ENCODE measurements around the gene ZC3H14.

The ZC3H14 gene

GRCh38 chr14:88605594-88605993 lies 42.8 kb downstream of the ZC3H14 start:
- ChIA-PET CTCF (interaction anchor here (1.3 to 1.6 kb wide), 2 partner anchors 8 to 11 kb away, joined by 3 to 6 read pairs; no protein-coding TSS in a partner anchor), POLR2A (no interaction called here)
- no peak for DNase-seq (ENCODE audit: low read depth, low spot score)
- no peak for TF ChIP-seq CTCF (IDR thresholded peaks at IDR 0.05; ENCODE audit: insufficient read depth, low read length, missing control alignments)
- H3K4me3 ChIP-seq (ENCODE audit: low read depth, low read length) = no peak overlapping the region

GRCh38 chr14:88607829-88608228 lies 45.0 kb downstream of the ZC3H14 start:
- POLR2A ChIA-PET = no interaction called here
- no peak overlapping the region for H3K4me3 ChIP-seq (ENCODE audit: low read depth, low read length)

GRCh38 chr14:88611878-88612277 lies 49.0 kb downstream of the ZC3H14 start:
- POLR2A ChIA-PET = no interaction called here
- DNase-seq (ENCODE audit: low read depth, low spot score) = no peak
- H3K4me3 ChIP-seq (ENCODE audit: low read depth, low read length) = no peak overlapping the region
- TF ChIP-seq CTCF (IDR thresholded peaks at IDR 0.05; ENCODE audit: insufficient read depth, low read length, missing control alignments) = no peak
- CTCF ChIA-PET = no interaction called here

More at GRCh38 chr14:88607829-88608228, 45.0 kb downstream of the ZC3H14 start:
- CTCF ChIA-PET = no interaction called here
- DNase-seq (ENCODE audit: low read depth, low spot score) = no peak
- TF ChIP-seq CTCF (IDR thresholded peaks at IDR 0.05; ENCODE audit: insufficient read depth, low read length, missing control alignments) = no peak

GRCh38 chr14:88612981-88613380 lies 50.1 kb downstream of the ZC3H14 start:
- no peak for DNase-seq (ENCODE audit: low read depth, low spot score)
- no peak for TF ChIP-seq CTCF (IDR thresholded peaks at IDR 0.05; ENCODE audit: insufficient read depth, low read length, missing control alignments)
- no peak overlapping the region for H3K4me3 ChIP-seq (ENCODE audit: low read depth, low read length)
- ChIA-PET CTCF (interaction anchor here (1.3 kb wide), 1 partner anchor 8 kb away, joined by 3 read pairs; no protein-coding TSS in a partner anchor), POLR2A (no interaction called here)

DNA sequence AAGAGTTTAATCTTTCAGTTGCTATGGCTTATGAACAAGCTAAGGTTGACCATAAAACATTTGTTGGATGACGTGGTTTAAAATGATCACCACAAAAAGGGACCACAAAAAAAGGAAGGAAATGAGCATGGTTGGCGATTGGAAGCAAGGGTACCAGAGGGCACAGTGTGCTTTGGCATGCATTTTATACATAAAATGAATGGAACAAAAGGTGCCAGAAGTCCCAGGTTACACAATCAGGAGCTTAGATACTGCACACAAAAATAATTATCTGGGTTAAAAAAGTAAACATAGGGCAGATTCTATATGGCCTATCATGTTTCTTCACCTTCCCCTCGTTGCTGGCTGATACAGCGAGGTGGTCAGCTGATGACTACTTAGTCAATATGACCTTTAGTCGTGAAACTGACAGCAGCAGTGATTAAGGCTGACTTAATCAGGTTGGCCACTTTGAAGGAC lies 50.7 kb downstream of the ZC3H14 start:
- CTCF ChIA-PET = interaction anchor here (1.3 kb wide), 1 partner anchor 9 kb away, joined by 3 read pairs; no protein-coding TSS in a partner anchor
- POLR2A ChIA-PET = no interaction called here
- no peak overlapping the region for H3K4me3 ChIP-seq (ENCODE audit: low read depth, low read length)
- TF ChIP-seq CTCF (IDR thresholded peaks at IDR 0.05; ENCODE audit: insufficient read depth, low read length, missing control alignments) = no peak
- no peak for DNase-seq (ENCODE audit: low read depth, low spot score)

- no peak overlapping the region for H3K4me3 ChIP-seq (ENCODE audit: low read depth, low read length)
- ChIA-PET POLR2A (no interaction called here), CTCF (interaction anchor here (1.0 to 1.3 kb wide), 2 partner anchors 10 to 28 kb away, joined by 3 read pairs; no protein-coding TSS in a partner anchor)
- no peak for TF ChIP-seq CTCF (IDR thresholded peaks at IDR 0.05; ENCODE audit: insufficient read depth, low read length, missing control alignments)
- peak; percentile 42 for DNase-seq (ENCODE audit: low read depth, low spot score)
These were observed 51.5 kb downstream of the ZC3H14 start for GRCh38 chr14:88614218-88614907.

All from AG04449 (cell line).